HCT116 (cell line): ENCODE measurements around the gene FAM81A. TPM values are rescaled to one million over a fixed set of nuclear protein-coding genes. Genes with fewer than 3 reads are reported as not detected.

Experiments used
- ATAC-seq: fragments of 200-7000 bp; cut with Tn5 transposase; 2 replicates; pipeline ENCODE4 v1.9.1; 2020; ENCODE audit warnings: mild to moderate bottlenecking, moderate library complexity
- BruUV-seq: library from RNA; stranded (reverse); fragments of 400-500 nt; replicated peaks from 2 replicates; lab custom pipeline; 2021; lab: Mats Ljungman, UMichigan
- CTCF ChIA-PET: fragments of 300-600 bp; sonication (Branson Sonifier 250); formaldehyde crosslinking; loops from one replicate; lab custom pipeline; 2021; ENCODE audit warnings: antibody characterized with exemption; lab: Charles Lee
- POLR2A ChIA-PET: fragments of 300-600, 350-600 bp; sonication (Branson Sonifier 250); formaldehyde crosslinking; loops from one replicate; lab custom pipeline; 2021; ENCODE audit warnings: antibody characterized with exemption; lab: Charles Lee
- RAD21 ChIA-PET, 2 experiments: fragments of 300-600 bp; sonication (Branson Sonifier 250); formaldehyde crosslinking; loops; one replicate each; lab custom pipeline; 2023; ENCODE audit warnings: low total read pairs in 2 of 2; ENCODE audit not compliant: uncharacterized antibody in 2 of 2, unreplicated experiment in 2 of 2, low non-redundant PET in 1 of 2; lab: Charles Lee
- DNase-seq: peaks from one replicate; pipeline ENCODE4 v3.0.0-alpha.2; 2010; ENCODE audit warnings: low read depth, low spot score
- H2AFZ ChIP-seq: fragments of 200-600 bp; shearing (Covaris generic), sonication (generic); 2 replicates; pipeline ENCODE4 v1.6.1; 2017; ENCODE audit warnings: low read depth, mixed run types, mixed read lengths, antibody characterized with exemption, low read length; ENCODE audit not compliant: poor library complexity, severe bottlenecking
- H3K27ac ChIP-seq: 2 replicates; pipeline ENCODE4 v1.5.1; 2012; ENCODE audit warnings: low read depth, low read length
- H3K27me3 ChIP-seq: fragments of 200-600 bp; sonication (generic); 2 replicates; pipeline ENCODE4 v1.6.1; 2016; ENCODE audit warnings: mixed run types, low read length, mixed read lengths; ENCODE audit not compliant: insufficient read depth
- H3K36me3 ChIP-seq, 2 experiments: fragments of 200-500 bp in 1 of 2; fragments of 200-600 bp in 1 of 2; sonication (Bioruptor generic) in 1 of 2; sonication (generic) in 1 of 2; 2 replicates each; pipeline versions ENCODE4 v1.5.1 to v1.6.1; 2014 to 2016; ENCODE audit warnings: low read length in 2 of 2, inconsistent platforms in 1 of 2, mixed read lengths in 1 of 2, mixed run types in 1 of 2; ENCODE audit not compliant: insufficient read depth in 2 of 2, control insufficient read depth in 1 of 2
- H3K4me1 ChIP-seq, 2 experiments: fragments of 200-600 bp in 1 of 2; sonication (generic) in 1 of 2; 2 replicates each; pipeline versions ENCODE4 v1.5.1 to v1.6.1; 2012 to 2017; ENCODE audit warnings: low read length in 2 of 2, inconsistent platforms in 1 of 2, mild to moderate bottlenecking in 1 of 2, mixed read lengths in 1 of 2, mixed run types in 1 of 2, moderate library complexity in 1 of 2; ENCODE audit not compliant: insufficient read depth in 2 of 2, control insufficient read depth in 1 of 2
- H3K4me2 ChIP-seq: fragments of 200-600 bp; sonication (generic); 2 replicates; pipeline ENCODE4 v1.6.1; 2017; ENCODE audit warnings: mixed run types, low read length, mixed read lengths
- H3K4me3 ChIP-seq, 2 experiments: fragments of 200-600 bp in 1 of 2; sonication (generic) in 1 of 2; replicated peaks in 1 of 2; 2 replicates each; pipeline ENCODE4 v1.5.1; 2011 to 2016; ENCODE audit warnings: low read length in 2 of 2, control low read depth in 1 of 2, low read depth in 1 of 2, mild to moderate bottlenecking in 1 of 2, mixed read lengths in 1 of 2, mixed run types in 1 of 2
- H3K79me2 ChIP-seq: fragments of 200-600 bp; sonication (generic); 2 replicates; pipeline ENCODE4 v1.6.1; 2017; ENCODE audit warnings: mild to moderate bottlenecking, mixed run types, low read length, moderate library complexity, mixed read lengths; ENCODE audit not compliant: insufficient read depth
- H3K9ac ChIP-seq: fragments of 200-600 bp; sonication (generic); 2 replicates; pipeline ENCODE4 v1.6.1; 2016; ENCODE audit warnings: low read length, mixed read lengths
- H3K9me2 ChIP-seq: fragments of 200-600 bp; sonication (generic), shearing (Covaris generic); 2 replicates; pipeline ENCODE4 v1.6.1; 2017; ENCODE audit warnings: mixed run types, mild to moderate bottlenecking, moderate library complexity; ENCODE audit not compliant: insufficient read depth
- H3K9me3 ChIP-seq, 2 experiments: fragments of 200-500 bp in 1 of 2; fragments of 200-600 bp in 1 of 2; sonication (Bioruptor generic) in 1 of 2; sonication (generic) in 1 of 2; 2 replicates each; pipeline ENCODE4 v1.6.1; 2014 to 2017; ENCODE audit warnings: low read length in 2 of 2, mixed read lengths in 2 of 2, inconsistent platforms in 1 of 2, low read depth in 1 of 2, mild to moderate bottlenecking in 1 of 2, mixed run types in 1 of 2, moderate library complexity in 1 of 2; ENCODE audit not compliant: control insufficient read depth in 1 of 2, insufficient read depth in 1 of 2
- H4K20me1 ChIP-seq: fragments of 200-600 bp; sonication (generic), shearing (Covaris generic); 2 replicates; pipeline ENCODE4 v1.6.1; 2017; ENCODE audit warnings: mixed run types, mild to moderate bottlenecking, moderate library complexity; ENCODE audit not compliant: insufficient read depth
- CBX3 ChIP-seq: IDR thresholded peaks from 2 replicates; pipeline ENCODE4 v1.6.1; 2012; ENCODE audit warnings: low read depth
- CEBPB ChIP-seq: IDR thresholded peaks from 2 replicates; pipeline ENCODE4 v1.6.1; 2012; ENCODE audit warnings: low read depth
- EGR1 ChIP-seq: IDR thresholded peaks from 2 replicates; pipeline ENCODE4 v1.6.1; 2012; ENCODE audit warnings: low read depth
- EZH2 ChIP-seq: fragments of 200-600 bp; sonication (generic); IDR thresholded peaks from 2 replicates; pipeline ENCODE4 v1.6.1; 2017; ENCODE audit warnings: antibody characterized with exemption, mixed run types
- FOSL1 ChIP-seq: IDR thresholded peaks from 2 replicates; pipeline ENCODE4 v1.6.1; 2012; ENCODE audit warnings: low read depth
- JUND ChIP-seq: IDR thresholded peaks from 2 replicates; pipeline ENCODE4 v1.6.1; 2012
- POLR2A ChIP-seq: IDR thresholded peaks from 2 replicates; pipeline ENCODE4 v1.7.0; 2011; ENCODE audit warnings: borderline replicate concordance; ENCODE audit not compliant: insufficient read depth, insufficient read length; ENCODE audit errors: extremely low read depth
- POLR2AphosphoS5 ChIP-seq: IDR thresholded peaks from 2 replicates; pipeline ENCODE4 v1.6.1; 2011; ENCODE audit warnings: mild to moderate bottlenecking, low read depth, low read length, moderate library complexity
- RAD21 ChIP-seq: IDR thresholded peaks from 2 replicates; pipeline ENCODE4 v1.6.1; 2012; ENCODE audit warnings: low read depth, mild to moderate bottlenecking
- REST ChIP-seq: IDR thresholded peaks from 2 replicates; pipeline ENCODE4 v1.6.1; 2012; ENCODE audit warnings: low read depth
- SIN3A ChIP-seq: IDR thresholded peaks from 2 replicates; pipeline ENCODE4 v1.6.1; 2012; ENCODE audit warnings: low read depth
- SP1 ChIP-seq: IDR thresholded peaks from 2 replicates; pipeline ENCODE4 v1.6.1; 2012; ENCODE audit warnings: low read depth
- SRF ChIP-seq: IDR thresholded peaks from 2 replicates; pipeline ENCODE4 v1.6.1; 2012; ENCODE audit warnings: low read depth
- TCF7L2 ChIP-seq: IDR thresholded peaks from 2 replicates; pipeline ENCODE4 v1.7.0; 2011; ENCODE audit warnings: borderline replicate concordance, inconsistent platforms; ENCODE audit not compliant: insufficient read depth, insufficient read length; ENCODE audit errors: extremely low read depth
- YY1 ChIP-seq: IDR thresholded peaks from 2 replicates; pipeline ENCODE4 v1.6.1; 2011; ENCODE audit warnings: low read length, low read depth, moderate library complexity, mild to moderate bottlenecking; ENCODE audit not compliant: insufficient replicate concordance; ENCODE audit errors: extremely low read depth
- ZBTB33 ChIP-seq: IDR thresholded peaks from 2 replicates; pipeline ENCODE4 v1.6.1; 2011; ENCODE audit warnings: mild to moderate bottlenecking, low read length, moderate library complexity; ENCODE audit not compliant: insufficient replicate concordance; ENCODE audit errors: extremely low read depth
- ZFX ChIP-seq: fragments of 450-650 bp; IDR thresholded peaks from 2 replicates; pipeline ENCODE4 v1.6.1; 2017
- ZNF274 ChIP-seq: fragments of 200-500 bp; sonication (Bioruptor generic); IDR thresholded peaks from 2 replicates; pipeline ENCODE4 v1.6.1; 2014; ENCODE audit warnings: mild to moderate bottlenecking, low read depth, low read length, inconsistent platforms
- intact Hi-C: fragments of 100-400 bp; cut with micrococcal nuclease; formaldehyde crosslinking; loops from 2 replicates; pipeline ENCODE4 v1.10.0; 2022
- total RNA-seq: library from RNA; stranded (reverse); gene quantifications from one replicate; pipeline ENCODE4 v1.2.1, GENCODE V29; 2021; ENCODE audit not compliant: unreplicated experiment
- TF ChIP-seq, protein P1 (sequence below): IDR thresholded peaks from 2 replicates; pipeline ENCODE4 v1.6.1; 2012

Gene FAM81A
- total RNA-seq, 1 experiment from 2014 or later, result 6.6 TPM

DNA sequence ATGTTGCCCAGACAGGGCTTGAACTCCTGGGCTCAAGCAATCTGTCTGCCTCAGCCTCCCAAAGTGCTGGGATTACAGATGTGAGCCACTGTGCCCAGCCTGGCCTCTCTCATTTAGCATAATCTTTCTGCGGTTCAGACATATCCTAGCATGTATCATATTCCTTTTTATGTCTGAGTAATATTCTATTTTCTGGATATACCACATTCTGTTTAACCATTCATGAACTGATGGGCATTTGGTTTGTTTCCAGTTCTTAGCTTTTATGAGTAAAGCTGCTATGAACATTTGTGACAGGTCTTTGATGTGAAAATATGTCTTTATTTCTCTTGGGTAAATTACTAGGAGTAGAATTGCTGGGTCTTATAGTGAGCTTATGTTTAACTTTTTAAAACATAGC is 23.5 kb downstream of the FAM81A start:
- ChIA-PET CTCF (no interaction called here), POLR2A (no interaction called here), RAD21 (no interaction called here)
- H3K27ac ChIP-seq, result no peak overlapping the region
- intact Hi-C loops, result no loop called here
- H3K9me2 ChIP-seq, result no peaks in the 10 kb centered on the region
- no peak overlapping the region for H3K4me2 ChIP-seq
- no TSS peak for BruUV-seq
- H3K4me1 ChIP-seq, result peaks cover 3% of the 10 kb centered on the region in 2 experiments
- H4K20me1 ChIP-seq, result no peaks in the 10 kb centered on the region
- ATAC-seq (no peak), DNase-seq (no peak)
- no peak overlapping the region for H3K9ac ChIP-seq
- H2AFZ ChIP-seq, result no peak overlapping the region
- H3K79me2 ChIP-seq, result no peaks in the 10 kb centered on the region
- TF ChIP-seq SRF (no peak), ZBTB33 (no peak), POLR2A (no peak), ZFX (no peak), TCF7L2 (no peak), RAD21 (no peak), POLR2AphosphoS5 (no peak), ZNF274 (no peak), REST (no peak), CEBPB (no peak), SP1 (no peak), SIN3A (no peak), FOSL1 (no peak), YY1 (no peak), EGR1 (no peak), EZH2 (no peak), JUND (no peak), CBX3 (no peak)
- TF ChIP-seq, protein P1, sequence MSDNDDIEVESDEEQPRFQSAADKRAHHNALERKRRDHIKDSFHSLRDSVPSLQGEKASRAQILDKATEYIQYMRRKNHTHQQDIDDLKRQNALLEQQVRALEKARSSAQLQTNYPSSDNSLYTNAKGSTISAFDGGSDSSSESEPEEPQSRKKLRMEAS, result no peak
- 0 out of 4 replicates have a peak, but pooled peaks cover 0 to 5% of the 10 kb centered on the region in 2 experiments for H3K36me3 ChIP-seq
- peaks cover 3 to 5% of the 10 kb centered on the region in 2 experiments; a peak in 1 of 4 replicates for H3K9me3 ChIP-seq
- H3K4me3 ChIP-seq, result no peak overlapping the region
- no peaks in the 10 kb centered on the region for H3K27me3 ChIP-seq
